EL (cell line): ENCODE data around the gene RWDD1.

Source experiments
- DNase-seq: peaks from one replicate; pipeline ENCODE4 v3.0.0-alpha.2; 2016

Gene RWDD1

GRCh38 chr6:116570856-116571682, at the start of gene RWDD1:
Gene RWDD1, plus strand, starts transcription at chr6:116571504. Its CDS starts 79 bp downstream, at chr6:116571583.
- peak; percentile 100 for DNase-seq

DNA sequence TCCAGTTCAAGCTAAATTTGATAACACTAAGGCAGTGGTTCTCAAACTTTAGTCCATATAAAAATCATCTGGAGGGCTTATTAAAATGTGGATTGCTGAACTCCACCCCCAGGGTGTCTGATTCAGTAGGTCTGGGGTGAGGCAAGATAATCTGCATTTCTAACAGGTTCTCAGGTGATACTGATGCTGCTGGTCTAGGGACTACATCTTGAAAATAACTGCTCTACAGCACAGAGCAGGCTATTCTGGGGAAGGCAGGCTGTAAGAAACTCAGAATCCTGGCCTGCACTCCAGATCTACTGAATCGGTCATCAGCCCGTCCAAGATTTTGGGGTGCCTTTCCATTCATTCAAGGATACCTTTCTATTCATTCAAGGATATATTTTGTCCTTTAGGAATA, 48.4 kb upstream of the RWDD1 start:
- DNase-seq: no peak

- no peak for DNase-seq
Observed at GRCh38 chr6:116524236-116524635, 47.1 kb upstream of the RWDD1 start.

GRCh38 chr6:116528133-116528532, 43.2 kb upstream of the RWDD1 start:
- DNase-seq: no peak

DNA sequence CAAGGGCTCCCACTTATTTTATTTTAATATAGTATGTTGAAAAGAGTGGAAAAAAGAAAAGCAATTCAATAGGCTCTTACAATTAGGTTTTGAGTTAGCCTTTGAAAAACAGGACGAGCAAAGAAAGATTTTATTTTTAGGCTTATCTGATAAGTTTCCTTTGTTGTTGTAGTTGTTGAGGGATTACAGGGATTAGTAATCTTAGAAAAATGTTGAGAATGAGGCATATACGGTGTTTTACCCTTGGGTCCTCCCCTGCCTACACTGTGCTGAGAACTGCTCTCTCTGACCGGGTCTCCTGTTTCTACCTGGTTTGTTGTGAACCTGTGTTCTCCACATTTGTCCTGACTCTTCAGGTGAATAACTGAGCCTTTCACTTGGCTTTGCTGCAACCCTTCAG, 42.5 kb upstream of the RWDD1 start:
- DNase-seq: peak; percentile 59

DNA sequence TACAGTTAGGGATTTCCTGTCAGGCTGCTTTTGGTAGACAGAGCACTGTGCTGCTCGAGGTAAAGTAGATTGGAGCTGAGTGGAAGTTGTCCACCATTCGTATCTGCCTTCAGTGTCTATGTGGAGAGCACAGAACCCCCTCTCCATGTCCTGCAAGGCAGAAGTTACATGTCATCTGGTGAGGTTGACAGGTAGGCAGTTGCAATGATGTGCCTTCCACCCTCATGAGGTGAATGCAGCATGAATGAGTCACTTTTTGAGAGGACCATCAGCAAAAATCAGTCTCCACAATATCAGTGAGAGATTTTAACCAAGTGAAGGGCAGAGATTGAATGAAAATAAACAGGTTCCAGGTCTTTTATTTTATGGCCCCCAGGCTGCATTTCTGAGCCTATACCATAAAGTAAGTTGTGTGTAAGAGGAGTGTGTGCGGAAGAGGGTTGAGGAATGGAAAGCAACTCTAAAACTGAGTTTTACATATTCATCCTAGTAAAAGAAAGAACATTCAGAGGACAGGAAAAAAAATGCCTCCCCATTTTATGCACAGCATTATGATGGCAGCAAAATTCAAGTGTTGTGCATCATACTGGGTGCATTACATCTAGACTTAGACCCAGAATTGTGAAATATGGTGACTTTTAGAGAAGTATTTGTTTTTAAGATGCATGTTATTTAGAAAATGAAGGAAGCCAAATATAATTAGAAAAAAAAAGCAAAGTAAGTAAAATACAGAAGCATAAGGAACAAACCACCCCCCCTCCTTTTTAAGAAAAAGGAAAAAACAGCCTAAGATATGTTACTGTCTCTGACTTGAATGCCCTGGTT, 41.6 kb upstream of the RWDD1 start:
- no peak for DNase-seq

GRCh38 chr6:116530436-116530835, 40.9 kb upstream of the RWDD1 start:
- DNase-seq: no peak

DNA sequence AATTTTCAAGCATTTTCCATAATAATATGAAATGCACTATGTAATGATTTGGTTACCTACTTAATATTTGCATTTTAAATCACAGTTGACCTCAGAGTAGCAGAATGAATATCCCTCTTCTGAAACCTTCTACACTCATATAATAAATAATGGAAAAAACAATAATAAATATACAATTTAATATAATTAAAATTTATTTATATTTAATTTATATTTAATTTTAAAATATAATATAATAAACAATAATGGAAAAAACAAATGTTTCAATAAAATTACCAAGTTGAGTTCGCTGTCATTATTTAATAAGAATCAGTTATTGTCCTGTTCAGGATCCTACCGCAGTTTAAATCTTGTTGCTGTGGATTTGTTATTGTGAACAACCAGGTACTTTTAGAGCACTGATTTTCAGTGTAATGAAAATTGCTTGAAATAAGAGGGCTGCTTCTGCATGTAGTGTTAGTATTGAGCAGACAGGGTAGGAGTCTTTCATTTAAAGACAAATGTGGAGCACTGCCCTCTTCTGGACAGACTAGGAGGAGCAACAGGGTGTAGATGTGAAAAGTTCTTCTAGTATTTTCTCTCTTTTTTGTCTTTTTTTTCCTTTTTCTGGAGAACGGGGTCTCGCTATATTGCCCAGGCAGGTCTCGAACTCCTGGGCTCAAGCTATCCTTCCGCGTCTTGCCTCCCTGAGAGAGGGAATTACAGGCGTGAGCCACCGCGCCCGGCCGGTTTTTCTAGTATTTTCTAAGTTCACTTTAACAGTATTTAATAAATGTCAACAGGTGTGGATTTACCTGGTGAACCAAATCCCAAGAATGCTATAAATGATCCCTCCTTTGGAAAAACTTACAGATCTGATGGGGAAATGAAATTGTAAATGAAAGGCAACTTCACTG, 39.4 kb upstream of the RWDD1 start:
- peak; percentile 62 for DNase-seq

- no peak for DNase-seq
Observed at GRCh38 chr6:116533233-116533957, 37.9 kb upstream of the RWDD1 start.

- no peak for DNase-seq
Observed at GRCh38 chr6:116535109-116535508, 36.2 kb upstream of the RWDD1 start.

- peak; percentile 70 for DNase-seq
Observed at GRCh38 chr6:116536216-116536621, 35.1 kb upstream of the RWDD1 start.

DNA sequence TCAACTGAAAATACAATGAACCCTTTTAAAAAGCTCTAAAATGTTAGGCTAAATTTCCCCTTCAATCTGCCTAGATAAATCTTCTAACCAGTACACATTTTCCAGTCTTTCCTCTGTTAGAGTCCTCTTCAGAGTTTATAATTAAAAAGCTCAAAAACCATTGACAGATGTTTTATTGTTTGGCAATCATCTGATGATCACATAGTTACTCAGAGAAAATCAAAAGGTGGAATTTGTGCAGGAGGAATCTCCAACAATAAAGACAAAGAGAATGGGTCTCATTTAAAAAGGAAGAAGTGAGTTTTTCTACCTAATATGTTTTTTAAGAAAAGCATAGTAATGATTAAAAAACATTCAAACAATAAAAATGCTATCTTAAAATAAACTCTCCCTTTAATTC, 28.9 kb upstream of the RWDD1 start:
- DNase-seq: no peak

- DNase-seq: no peak
Observed at GRCh38 chr6:116543149-116543548, 28.2 kb upstream of the RWDD1 start.

- DNase-seq: no peak
Observed at GRCh38 chr6:116545651-116546050, 25.7 kb upstream of the RWDD1 start, which contains the start of gene TRAPPC3L. Gene TRAPPC3L, minus strand, starts transcription at chr6:116545684. Its CDS starts 170 bp downstream, at chr6:116545514.

- no peak for DNase-seq
Observed at GRCh38 chr6:116547358-116547757, 23.9 kb upstream of the RWDD1 start.

GRCh38 chr6:116550796-116551195, 20.5 kb upstream of the RWDD1 start:
- no peak for DNase-seq

- no peak for DNase-seq
Observed at GRCh38 chr6:116553451-116553850, 17.9 kb upstream of the RWDD1 start, which contains the start of gene CALHM4. Gene CALHM4, plus strand, starts transcription at chr6:116553751. Its CDS starts 43 bp downstream, at chr6:116553794.

DNA sequence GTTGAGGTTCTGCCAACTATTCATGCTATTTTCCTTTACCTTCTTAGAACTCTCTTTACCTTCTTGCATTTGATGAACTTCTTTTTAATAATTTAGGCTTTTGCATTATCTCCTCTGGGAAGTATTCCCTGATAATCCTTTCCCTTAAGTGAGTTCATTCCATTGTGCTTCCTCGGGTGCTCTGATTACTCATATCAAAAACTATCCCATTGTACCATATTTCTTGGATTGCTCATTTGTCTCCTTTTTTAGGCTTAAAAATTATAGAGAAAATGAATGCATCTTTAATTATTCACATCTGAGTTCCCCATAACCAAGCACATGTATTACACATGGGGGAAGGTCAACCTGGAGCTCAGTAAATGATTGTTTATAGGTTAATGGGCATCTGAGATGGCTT, 15.2 kb upstream of the RWDD1 start:
- DNase-seq: peak; percentile 88

DNA sequence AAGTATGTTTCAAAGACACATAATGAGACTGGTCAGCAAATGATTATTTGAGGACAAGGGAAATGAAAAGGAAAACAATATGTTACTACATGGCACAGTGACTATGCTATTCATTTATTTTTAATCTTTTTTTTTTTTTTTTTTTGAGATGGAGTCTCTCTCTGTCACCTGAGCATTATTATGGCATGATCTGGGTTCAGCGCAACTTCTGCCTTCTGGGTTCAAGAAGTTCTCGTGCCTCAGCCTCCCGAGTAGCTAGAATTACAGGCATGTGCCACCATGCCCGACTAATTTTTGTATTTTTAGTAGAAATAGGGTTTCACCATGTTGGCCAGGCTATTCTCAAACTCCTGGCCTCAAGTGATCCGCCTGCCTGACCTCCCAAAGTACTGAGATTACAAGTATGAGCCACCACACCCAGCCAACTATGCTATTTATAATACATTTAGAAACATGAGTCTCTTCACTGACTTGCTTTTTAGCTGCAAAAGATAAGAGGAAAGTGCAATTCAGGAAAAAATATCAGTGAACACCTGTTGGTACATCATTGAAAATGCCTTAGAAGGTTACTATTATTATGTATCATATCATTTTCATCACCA, 14.4 kb upstream of the RWDD1 start:
- no peak for DNase-seq

DNA sequence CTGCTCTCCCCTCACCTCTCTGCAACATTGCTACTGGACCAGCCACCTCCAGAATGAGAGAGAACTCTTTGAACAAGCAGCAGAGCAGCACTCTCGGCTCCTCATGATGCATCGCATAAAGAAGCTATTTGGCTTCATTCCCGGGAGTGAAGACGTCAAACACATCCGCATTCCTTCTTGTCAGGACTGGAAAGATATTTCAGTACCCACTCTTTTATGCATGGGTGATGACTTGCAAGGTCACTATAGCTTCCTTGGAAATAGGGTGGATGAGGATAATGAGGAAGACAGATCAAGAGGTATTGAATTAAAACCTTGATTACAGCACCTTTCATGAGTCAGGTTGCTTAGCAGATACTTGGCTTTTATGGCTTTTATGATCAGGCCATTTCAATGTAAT, 13.4 kb upstream of the RWDD1 start:
- peak; percentile 99 for DNase-seq

DNA sequence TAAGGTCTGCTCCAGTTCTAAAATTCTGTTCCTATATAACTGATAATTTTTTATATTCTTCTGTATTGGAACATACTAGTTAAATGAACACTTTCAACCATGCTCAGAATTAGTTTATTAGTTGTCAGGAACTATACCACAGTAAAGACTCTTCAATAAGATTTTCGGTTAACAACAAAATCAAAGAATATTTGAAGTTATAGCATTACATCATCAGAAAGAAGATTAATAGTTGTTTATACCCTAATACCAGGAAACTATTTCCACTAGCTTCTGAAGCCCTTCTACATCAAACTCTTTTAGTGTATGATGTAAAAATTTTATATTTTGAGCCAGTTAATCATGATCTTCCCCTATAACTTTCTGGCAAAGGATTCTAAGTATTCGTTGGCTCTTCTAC, 11.2 kb upstream of the RWDD1 start:
- no peak for DNase-seq
